Endothelial cell of umbilical vein (primary cell): ENCODE measurements around the gene MAN1A1. TPM values are rescaled to one million over a fixed set of nuclear protein-coding genes. Genes with fewer than 3 reads are reported as not detected.

Source experiments
- BruUV-seq: library from RNA; stranded (reverse); fragments of 400-500 nt; replicated peaks from 2 replicates; lab custom pipeline; 2021; lab: Mats Ljungman, UMichigan
- CTCF ChIA-PET: fragments of 300-600, 350-600 bp; sonication (Branson Sonifier 250); formaldehyde crosslinking; loops from one replicate; lab custom pipeline; 2021; ENCODE audit warnings: antibody characterized with exemption, inconsistent platforms; lab: Charles Lee
- POLR2A ChIA-PET: fragments of 300-600, 350-600 bp; sonication (Branson Sonifier 250); formaldehyde crosslinking; loops from one replicate; lab custom pipeline; 2021; ENCODE audit warnings: antibody characterized with exemption, inconsistent platforms; lab: Charles Lee
- DNase-seq: peaks from one replicate; pipeline ENCODE4 v3.0.0-alpha.2; 2011; ENCODE audit warnings: low read depth, low spot score
- FAIRE-seq: peaks from 2 replicates; lab custom pipeline; 2011; peaks lifted over from hg19 to GRCh38; lab: Jason Lieb, UNC
- H2AFZ ChIP-seq: 2 replicates; pipeline ENCODE4 v1.6.0; 2012; ENCODE audit warnings: low read depth, low read length, control low read depth, inconsistent platforms
- H3K27ac ChIP-seq: 2 replicates; pipeline ENCODE4 v1.5.1; 2011; ENCODE audit warnings: low read depth, mild to moderate bottlenecking, control low read depth, low read length, moderate library complexity; ENCODE audit not compliant: insufficient read depth
- H3K27me3 ChIP-seq, 2 experiments: 2 replicates each; pipeline versions ENCODE4 v1.6.0 to v1.6.1; 2011; ENCODE audit warnings: low read length in 2 of 2, mixed read lengths in 1 of 2; ENCODE audit not compliant: control insufficient read depth in 2 of 2, insufficient read depth in 2 of 2
- H3K36me3 ChIP-seq, 2 experiments: 2 replicates in 1 of 2; 3 replicates in 1 of 2; pipeline ENCODE4 v1.5.1; 2011; ENCODE audit warnings: low read length in 2 of 2, mild to moderate bottlenecking in 1 of 2, moderate library complexity in 1 of 2; ENCODE audit not compliant: control insufficient read depth in 2 of 2, insufficient read depth in 2 of 2; ENCODE audit errors: extremely low read depth in 1 of 2
- H3K4me1 ChIP-seq: 3 replicates; pipeline ENCODE4 v1.5.1; 2011; ENCODE audit warnings: mild to moderate bottlenecking, low read length; ENCODE audit not compliant: control insufficient read depth, insufficient read depth; ENCODE audit errors: extremely low read depth
- H3K4me2 ChIP-seq: 2 replicates; pipeline ENCODE4 v1.6.1; 2011; ENCODE audit warnings: low read length, control low read depth, mixed read lengths; ENCODE audit not compliant: insufficient read depth
- H3K4me3 ChIP-seq, 3 experiments: fragments of 200-600 bp in 1 of 3; sonication (generic), shearing (Covaris generic) in 1 of 3; replicated peaks in 1 of 3; 2 replicates each; pipeline ENCODE4 v1.5.1; 2011 to 2016; ENCODE audit warnings: control low read depth in 3 of 3, low read length in 3 of 3, mild to moderate bottlenecking in 2 of 3, inconsistent platforms in 1 of 3, low read depth in 1 of 3, moderate library complexity in 1 of 3; ENCODE audit not compliant: insufficient read depth in 1 of 3
- H3K79me2 ChIP-seq: 2 replicates; pipeline ENCODE4 v1.6.0; 2012; ENCODE audit warnings: low read length, inconsistent platforms; ENCODE audit not compliant: control insufficient read depth, insufficient read depth
- H3K9ac ChIP-seq: replicated peaks from 2 replicates; pipeline ENCODE3; 2011; ENCODE audit warnings: low read length, control low read depth; ENCODE audit not compliant: insufficient read depth; ENCODE audit errors: extremely low read depth
- H3K9me1 ChIP-seq: replicated peaks from 3 replicates; pipeline ENCODE4 v1.6.0; 2011; ENCODE audit warnings: mild to moderate bottlenecking, low read length; ENCODE audit not compliant: control insufficient read depth, insufficient read depth; ENCODE audit errors: extremely low read depth
- H3K9me3 ChIP-seq: replicated peaks from 2 replicates; pipeline ENCODE4 v1.5.1; 2012; ENCODE audit warnings: low read length, inconsistent platforms; ENCODE audit not compliant: control insufficient read depth, insufficient read depth
- H4K20me1 ChIP-seq: replicated peaks from 2 replicates; pipeline ENCODE3; 2011; ENCODE audit warnings: mild to moderate bottlenecking, low read length; ENCODE audit not compliant: control insufficient read depth, insufficient read depth; ENCODE audit errors: extremely low read depth
- CTCF ChIP-seq, 2 donors: IDR thresholded peaks; 1 replicate in 1 of 2; 2 replicates in 1 of 2; pipeline ENCODE4 v1.5.1; 2011; ENCODE audit warnings: low read length in 2 of 2, mild to moderate bottlenecking in 2 of 2, moderate library complexity in 2 of 2, control low read depth in 1 of 2, inconsistent platforms in 1 of 2, low read depth in 1 of 2; ENCODE audit not compliant: insufficient read depth in 1 of 2; ENCODE audit errors: extremely low read depth in 1 of 2
- EZH2 ChIP-seq: IDR thresholded peaks from 2 replicates; pipeline ENCODE4 v1.6.1; 2012; ENCODE audit warnings: borderline replicate concordance, low read depth, mild to moderate bottlenecking, moderate library complexity, low read length, inconsistent platforms; ENCODE audit not compliant: severe bottlenecking
- FOS ChIP-seq: IDR thresholded peaks from 2 replicates; pipeline ENCODE4 v1.6.1; 2011; ENCODE audit warnings: mild to moderate bottlenecking, low read length, moderate library complexity, borderline replicate concordance; ENCODE audit not compliant: insufficient read depth
- GATA2 ChIP-seq: IDR thresholded peaks from 2 replicates; pipeline ENCODE4 v1.7.0; 2011; ENCODE audit warnings: low read depth, mild to moderate bottlenecking, moderate library complexity, mixed read lengths, low read length; ENCODE audit not compliant: insufficient read length, insufficient read depth
- JUN ChIP-seq: IDR thresholded peaks from 2 replicates; pipeline ENCODE4 v1.6.1; 2011; ENCODE audit warnings: borderline replicate concordance, low read depth; ENCODE audit not compliant: insufficient read length, insufficient read depth
- MYC ChIP-seq: IDR thresholded peaks from one replicate; pipeline ENCODE4 v1.6.1; 2011; ENCODE audit warnings: mild to moderate bottlenecking, low read depth, low read length
- POLR2A ChIP-seq: IDR thresholded peaks from 2 replicates; pipeline ENCODE4 v1.6.1; 2012; ENCODE audit warnings: low read depth, mild to moderate bottlenecking, control low read depth, low read length
- POLR2AphosphoS5 ChIP-seq: IDR thresholded peaks from 2 replicates; pipeline ENCODE4 v1.6.1; 2012; ENCODE audit warnings: low read depth, mild to moderate bottlenecking, control low read depth, low read length, moderate library complexity; ENCODE audit not compliant: insufficient read depth
- dilution Hi-C: fragments of 300-500 bp; cut with MboI; formaldehyde crosslinking; loops from one replicate; pipeline ENCODE4 v1.15.0; 2019; ENCODE audit warnings: low sequenced_read_pairs; ENCODE audit not compliant: extremely low pct_ligation_motif_present
- intact Hi-C: fragments of 100-400 bp; cut with micrococcal nuclease; formaldehyde crosslinking; loops from one replicate; pipeline ENCODE4 v1.10.0; 2022
- polyA plus RNA-seq, 4 experiments: library from polyadenylated mRNA; depleted of rRNA in 3 of 4; stranded (reverse) in 3 of 4; unstranded in 1 of 4; fragments of >200 nt; gene quantifications; 2 replicates each; pipeline versions ENCODE4 v1.2.1 to v1.2.3, GENCODE V29; 2011 to 2012; ENCODE audit warnings: missing spikeins in 1 of 4
- total RNA-seq: library from RNA; stranded (reverse); gene quantifications from 2 replicates; pipeline ENCODE4 v1.2.3, GENCODE V29; 2021
- TF ChIP-seq, protein P1 (sequence below): IDR thresholded peaks from 2 replicates; pipeline ENCODE4 v1.6.1; 2011; ENCODE audit not compliant: insufficient read depth, insufficient read length

The MAN1A1 gene
- total and polyA plus RNA-seq, 2 donors (not counting 3 experiments of a cell fraction or from before 2014, with no cell fraction given): 3.3 to 12.9 TPM

DNA sequence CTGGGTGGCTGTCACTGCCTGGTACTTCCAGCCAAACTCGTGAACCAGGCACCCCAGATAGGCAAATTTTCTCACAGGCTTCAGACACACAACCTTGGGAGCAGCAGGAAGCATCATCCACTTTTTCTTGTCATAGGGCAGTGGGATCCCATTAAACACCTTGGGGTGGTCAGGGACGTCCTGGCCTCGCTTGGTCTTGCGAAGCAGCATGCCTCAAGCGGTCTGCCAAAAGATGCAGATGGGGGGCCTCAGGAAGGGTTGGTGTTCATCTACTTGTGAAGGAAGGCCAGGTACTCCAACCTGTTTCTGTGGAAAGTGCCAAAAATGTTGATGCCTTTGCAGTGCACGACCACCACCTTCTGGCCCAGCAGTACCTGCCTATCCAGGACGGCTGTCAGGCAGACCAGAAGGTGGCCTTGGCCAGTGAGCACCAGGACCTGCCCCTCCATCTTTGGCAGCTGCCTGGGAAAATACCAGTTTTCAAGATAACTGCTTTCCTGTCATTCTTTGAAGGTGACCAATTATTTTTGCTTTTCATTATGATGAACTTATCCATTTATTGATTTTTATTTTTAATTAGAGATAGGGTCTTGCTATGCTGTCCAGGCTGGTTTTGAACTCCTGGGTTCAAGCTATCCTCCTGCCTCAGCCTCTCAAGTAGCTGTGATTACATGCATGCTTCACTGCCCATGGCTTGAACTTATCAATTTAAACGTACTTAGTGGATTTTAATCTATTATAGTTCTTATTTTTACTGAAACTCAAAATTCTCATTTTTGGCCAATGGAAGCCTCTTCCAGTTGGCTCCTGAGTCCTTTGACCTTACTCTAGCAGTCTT is 80.1 kb downstream of the MAN1A1 start:
- no TSS peak for BruUV-seq
- intact Hi-C loops: no loop called here
- H3K4me3 ChIP-seq: no peak overlapping the region
- dilution Hi-C loops: no loop called here
- no peaks in the 10 kb centered on the region for H4K20me1 ChIP-seq
- TF ChIP-seq POLR2A: no peak
- TF ChIP-seq FOS: no peak
- TF ChIP-seq POLR2AphosphoS5: no peak
- no peak for TF ChIP-seq GATA2
- no peak for TF ChIP-seq MYC
- TF ChIP-seq, protein P1, sequence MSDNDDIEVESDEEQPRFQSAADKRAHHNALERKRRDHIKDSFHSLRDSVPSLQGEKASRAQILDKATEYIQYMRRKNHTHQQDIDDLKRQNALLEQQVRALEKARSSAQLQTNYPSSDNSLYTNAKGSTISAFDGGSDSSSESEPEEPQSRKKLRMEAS: no peak
- TF ChIP-seq EZH2: no peak
- TF ChIP-seq JUN: no peak
- no peak for TF ChIP-seq CTCF (IDR thresholded peaks at IDR 0.05; ENCODE audit: extremely low read depth in 1 of 2, insufficient read depth in 1 of 2, low read depth in 1 of 2, low read length in 2 of 2)
- ChIA-PET POLR2A (no interaction called here), CTCF (no interaction called here)
- no peak for DNase-seq
- no peak overlapping the region for H3K4me2 ChIP-seq
- H3K27ac ChIP-seq: no peak overlapping the region
- no peak overlapping the region for H3K9ac ChIP-seq
- no peaks in the 10 kb centered on the region for H3K9me1 ChIP-seq
- H2AFZ ChIP-seq: no peak overlapping the region
- no peak for FAIRE-seq
- peaks cover 3% of the 10 kb centered on the region for H3K9me3 ChIP-seq
- H3K79me2 ChIP-seq: no peaks in the 10 kb centered on the region
- no peaks in the 10 kb centered on the region for H3K27me3 ChIP-seq
- H3K4me1 ChIP-seq: no peaks in the 10 kb centered on the region
- H3K36me3 ChIP-seq: no peaks in the 10 kb centered on the region
